Stimulated activated CD4-positive, alpha-beta T cell treated with anti-CD3 and anti-CD28 coated beads, TNF-alpha, amount 100 ng/mL, for 4 hours (primary cell): ENCODE data around the gene FST.

ENCODE experiments used
- DNase-seq, 3 experiments: peaks; one replicate each; pipeline ENCODE4 v3.0.0-alpha.2; 2020; ENCODE audit warnings: low read depth in 3 of 3

Gene FST, protein sequence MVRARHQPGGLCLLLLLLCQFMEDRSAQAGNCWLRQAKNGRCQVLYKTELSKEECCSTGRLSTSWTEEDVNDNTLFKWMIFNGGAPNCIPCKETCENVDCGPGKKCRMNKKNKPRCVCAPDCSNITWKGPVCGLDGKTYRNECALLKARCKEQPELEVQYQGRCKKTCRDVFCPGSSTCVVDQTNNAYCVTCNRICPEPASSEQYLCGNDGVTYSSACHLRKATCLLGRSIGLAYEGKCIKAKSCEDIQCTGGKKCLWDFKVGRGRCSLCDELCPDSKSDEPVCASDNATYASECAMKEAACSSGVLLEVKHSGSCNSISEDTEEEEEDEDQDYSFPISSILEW

DNA sequence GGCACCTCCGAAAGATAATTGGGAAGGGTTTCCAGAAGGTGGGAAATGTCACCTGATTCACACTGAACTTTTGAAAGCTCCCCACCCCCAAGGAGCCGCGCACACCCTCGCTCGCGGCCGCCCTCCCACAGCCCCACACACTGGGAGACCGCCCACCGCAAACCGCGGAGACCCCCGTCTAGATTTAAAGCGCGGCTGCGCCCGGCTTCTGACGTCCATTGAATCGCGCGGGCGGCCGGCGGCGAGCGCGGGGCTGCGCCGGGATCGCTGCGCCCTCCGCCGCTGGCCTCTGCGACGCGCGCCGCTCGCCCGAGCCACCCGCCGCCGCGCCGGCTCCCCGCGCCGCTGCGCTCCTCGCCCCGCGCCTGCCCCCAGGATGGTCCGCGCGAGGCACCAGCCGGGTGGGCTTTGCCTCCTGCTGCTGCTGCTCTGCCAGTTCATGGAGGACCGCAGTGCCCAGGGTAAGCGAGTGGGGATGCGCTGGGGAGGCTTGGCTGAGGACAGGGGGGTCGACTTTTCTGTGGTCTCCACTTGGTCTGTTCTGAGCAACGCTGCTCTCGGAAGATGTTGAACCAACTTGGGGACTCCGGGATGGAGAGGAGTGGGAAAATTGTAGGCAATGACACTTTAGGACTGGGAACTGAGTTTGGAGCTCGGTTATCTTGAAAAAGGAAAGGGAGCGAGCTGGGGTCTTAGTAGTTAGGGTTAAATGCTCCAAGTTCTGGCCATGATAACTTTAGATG, at the start of gene FST:
TSS of gene FST (plus strand) at position 214 of the 743 bp plus-strand sequence. CDS start at position 377, 163 bp downstream.
- no peak for DNase-seq

DNA sequence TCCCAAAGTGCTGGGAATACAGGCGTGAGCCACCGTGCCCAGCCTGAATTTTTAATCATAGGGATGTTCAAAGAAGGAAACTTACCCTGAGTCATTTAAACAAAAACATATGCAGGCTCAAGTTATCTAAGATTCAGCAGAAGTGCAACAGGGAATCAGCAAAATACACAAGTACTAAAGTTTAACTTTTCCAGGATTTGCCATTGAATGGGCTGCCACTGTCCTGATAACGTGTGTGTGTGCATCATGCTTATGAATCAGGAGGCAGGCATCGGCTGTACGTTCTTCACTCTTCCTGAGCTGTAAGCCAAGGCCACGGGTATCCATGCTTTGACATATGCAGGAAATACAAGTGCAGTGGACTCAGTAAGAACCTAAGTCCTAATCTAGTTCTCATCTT, 48.8 kb upstream of the FST start:
- no peak for DNase-seq

DNA sequence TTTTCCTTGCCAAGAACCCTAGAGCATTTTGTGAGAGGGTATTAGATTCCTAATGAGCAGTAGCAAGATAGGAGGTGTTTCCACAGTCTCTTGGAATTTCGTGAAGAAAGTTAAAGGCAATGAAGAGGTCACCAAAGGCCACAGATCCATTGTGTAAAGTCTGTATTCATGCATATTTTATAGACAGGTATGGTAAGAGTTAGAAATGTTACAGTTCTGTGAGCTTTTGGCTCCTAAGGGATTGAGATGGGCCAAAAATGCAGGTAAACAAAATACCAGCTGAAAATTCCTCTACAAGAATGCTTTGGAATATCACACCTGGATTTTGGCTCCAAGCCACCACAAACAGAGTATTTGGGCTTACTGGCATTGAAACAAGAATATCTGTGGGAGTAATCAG, 47.4 kb upstream of the FST start:
- DNase-seq: no peak

DNA sequence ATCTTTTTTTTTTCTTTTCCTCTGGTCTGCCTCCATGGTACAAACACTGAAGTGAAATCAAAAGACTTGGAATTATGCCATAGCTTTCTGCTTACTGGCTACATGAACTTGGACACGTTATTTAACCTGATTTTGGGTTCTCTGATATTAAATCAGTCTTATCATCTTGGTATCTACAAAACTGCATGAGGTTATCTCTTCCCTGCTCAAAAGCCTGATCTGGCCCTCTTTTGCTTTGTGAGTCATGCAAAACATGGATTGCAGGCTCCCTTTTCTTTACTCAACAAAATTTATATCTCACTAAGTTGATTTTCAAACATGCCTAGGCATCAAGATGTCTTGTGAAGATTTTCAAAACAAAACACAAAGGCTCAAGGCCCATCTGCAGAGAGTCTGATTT, 45.9 kb upstream of the FST start:
- no peak for DNase-seq

DNA sequence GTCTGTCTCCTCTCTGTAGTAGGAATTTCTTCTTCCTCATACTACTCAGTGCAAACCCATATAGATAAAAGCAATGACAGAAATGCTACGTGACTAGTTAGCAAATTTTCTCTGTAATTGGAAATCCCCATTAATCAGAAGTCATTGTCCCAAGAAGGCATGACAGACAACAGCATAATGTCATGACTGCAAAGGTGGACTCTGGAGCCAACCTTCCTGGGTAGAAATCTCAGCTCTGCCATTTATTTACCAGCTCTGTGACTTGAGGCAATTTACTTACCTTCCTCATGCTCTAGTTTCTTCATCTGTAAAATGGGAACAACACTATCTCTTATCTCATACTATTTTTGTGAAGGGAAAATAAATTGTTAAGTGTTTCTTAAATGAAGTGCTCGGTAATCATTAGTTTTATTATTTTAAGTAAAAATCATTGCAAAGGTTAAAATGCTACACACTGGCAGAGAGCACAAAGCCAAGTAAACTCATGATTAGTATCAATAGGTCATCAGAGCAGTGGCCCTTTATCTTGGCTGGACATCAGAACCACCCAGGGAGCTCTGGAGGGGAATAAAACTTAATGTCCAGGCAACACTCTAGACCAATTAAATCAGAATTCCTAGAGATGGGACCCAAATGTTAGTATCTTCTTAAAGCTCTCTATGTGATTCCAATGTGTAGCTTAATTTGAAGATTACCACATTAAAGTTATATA, 43.8 kb upstream of the FST start:
- no peak for DNase-seq

DNA sequence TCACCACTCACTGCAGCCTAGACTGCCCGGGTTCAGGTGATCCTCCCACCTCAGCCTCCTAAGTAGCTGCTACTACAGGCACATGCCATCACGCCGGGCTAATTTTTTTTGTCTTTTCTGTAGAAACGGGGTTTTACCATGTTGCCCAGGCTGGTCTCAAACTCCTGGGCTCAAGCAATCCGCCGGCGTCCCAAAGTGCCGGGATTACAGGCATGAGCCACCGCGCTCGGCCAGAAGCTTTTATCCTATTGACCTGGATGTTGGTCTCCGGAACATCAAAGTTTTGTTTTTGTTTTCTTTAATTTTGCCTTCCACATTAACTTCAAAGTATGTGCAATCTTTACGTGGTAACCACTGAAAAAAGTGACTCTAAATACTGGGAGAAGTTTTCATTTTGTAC, 42.4 kb upstream of the FST start:
- no peak for DNase-seq

DNA sequence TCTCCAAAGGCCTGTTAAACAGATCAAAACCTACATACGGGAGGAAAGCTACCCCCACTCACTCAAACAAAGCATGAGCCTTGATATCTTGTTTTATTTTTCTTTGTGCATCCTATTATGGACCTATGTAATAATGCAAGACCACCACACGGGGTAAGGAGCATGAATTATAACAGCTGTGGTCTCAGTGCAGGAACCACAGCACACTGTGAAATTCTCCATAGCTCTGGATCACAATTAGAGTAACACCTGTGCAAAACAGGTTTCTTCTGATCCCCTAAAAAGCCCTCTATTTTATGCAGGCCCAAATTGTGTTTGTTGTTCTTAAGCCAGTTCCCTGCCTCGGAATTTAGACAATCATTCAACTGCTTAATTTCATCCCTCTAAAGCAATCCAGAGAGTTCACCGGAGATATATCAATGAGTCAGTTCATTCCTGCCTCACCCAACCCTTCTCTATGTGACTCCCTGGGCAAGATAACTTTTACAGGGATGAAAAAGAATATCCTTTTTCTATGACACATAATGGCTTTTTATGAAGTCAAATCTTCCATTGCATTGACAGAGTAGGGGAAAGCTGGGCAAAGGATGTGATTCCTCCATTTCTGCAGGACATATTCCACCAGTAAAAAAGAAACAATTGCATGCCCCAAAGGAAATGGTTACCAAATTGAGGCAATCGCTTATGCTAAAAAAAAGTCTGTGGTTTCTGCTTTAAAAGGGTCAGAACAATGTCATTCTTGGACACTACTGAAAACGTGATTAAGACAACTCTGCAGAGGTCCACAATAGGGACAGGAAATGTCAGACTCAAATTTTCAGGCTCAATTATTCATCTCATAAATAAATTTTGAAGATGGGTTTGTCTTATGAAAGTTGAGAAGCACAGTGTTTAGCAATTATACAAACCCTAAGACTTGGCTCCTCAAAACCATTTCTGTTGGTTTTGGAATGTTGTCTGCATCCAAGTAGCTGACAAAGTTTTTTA, 41.6 kb upstream of the FST start:
- DNase-seq: no peak

DNA sequence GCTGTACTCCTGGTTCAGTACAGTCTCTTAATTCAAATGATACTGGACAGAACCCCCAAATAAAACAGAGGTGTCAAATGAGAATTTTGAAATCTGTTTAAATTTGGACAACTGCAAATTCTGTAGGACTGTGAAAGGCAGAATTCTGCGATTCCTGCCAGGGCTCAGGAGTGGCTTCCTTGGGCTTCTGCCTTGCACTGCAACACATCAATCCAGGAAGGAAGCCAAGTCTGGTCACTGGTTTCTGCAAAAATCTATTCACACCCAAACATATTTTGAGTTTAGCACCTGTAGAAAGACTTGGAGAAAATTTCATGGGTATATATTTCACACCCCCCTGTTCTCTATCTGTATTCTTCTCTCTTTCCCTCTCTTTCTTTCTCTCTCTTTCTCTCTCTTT, 37.5 kb upstream of the FST start:
- DNase-seq: no peak

DNA sequence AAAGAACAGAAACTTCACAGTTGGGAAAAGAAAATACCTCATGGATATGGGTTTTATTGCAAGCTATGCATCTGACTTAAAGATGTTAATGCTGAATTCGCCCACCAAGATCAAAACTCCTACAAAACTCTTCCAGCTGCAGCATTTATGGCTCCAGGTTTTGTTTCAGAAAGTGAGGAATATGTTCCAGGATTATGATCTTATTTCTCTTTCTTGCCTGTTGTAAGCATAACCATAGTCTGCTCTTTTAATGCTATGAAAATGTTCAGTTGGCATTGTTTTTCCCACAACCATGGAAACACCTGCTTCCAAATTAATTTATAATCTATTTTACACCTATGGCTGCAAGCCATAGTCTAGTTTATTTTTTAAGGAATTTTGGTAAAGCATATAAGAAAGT, 34.9 kb upstream of the FST start:
- no peak for DNase-seq

DNA sequence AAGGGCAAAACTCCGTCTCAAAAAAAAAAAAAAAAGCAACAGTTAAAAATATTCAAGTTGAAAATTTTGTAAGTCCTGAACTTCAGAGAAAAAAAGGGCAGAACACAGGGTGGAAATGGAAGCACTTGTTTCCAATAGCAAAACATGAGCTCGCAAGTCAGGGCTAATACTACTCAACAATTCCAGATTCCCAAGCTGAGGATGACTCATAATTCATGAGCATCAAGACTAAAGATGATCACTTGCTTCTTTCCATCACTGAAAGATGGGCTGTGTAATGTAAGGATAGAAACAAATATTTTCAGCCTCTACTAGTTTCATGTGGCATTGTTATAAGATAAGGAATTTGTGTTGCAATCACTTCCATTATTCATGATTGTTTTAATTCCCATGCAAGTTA, 33.5 kb upstream of the FST start:
- no peak for DNase-seq

DNA sequence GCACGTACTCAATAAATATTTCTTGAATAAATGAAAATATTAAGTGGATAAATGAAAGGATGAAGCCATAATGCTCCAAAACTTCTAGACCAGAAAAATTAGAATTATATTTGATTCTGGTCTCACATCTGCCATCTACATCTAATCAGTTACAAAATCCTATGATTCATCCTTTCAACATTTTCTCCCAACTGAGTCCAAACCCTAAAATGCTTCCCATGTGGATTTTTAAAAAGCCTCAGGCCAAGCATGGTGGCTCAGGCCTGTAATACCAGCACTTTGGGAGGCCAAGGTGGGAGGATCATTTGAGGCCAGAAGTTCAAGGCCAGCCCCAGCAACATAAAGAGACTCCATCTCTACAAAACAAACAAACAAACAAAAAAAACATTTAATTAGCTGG, 31.6 kb upstream of the FST start:
- no peak for DNase-seq

DNA sequence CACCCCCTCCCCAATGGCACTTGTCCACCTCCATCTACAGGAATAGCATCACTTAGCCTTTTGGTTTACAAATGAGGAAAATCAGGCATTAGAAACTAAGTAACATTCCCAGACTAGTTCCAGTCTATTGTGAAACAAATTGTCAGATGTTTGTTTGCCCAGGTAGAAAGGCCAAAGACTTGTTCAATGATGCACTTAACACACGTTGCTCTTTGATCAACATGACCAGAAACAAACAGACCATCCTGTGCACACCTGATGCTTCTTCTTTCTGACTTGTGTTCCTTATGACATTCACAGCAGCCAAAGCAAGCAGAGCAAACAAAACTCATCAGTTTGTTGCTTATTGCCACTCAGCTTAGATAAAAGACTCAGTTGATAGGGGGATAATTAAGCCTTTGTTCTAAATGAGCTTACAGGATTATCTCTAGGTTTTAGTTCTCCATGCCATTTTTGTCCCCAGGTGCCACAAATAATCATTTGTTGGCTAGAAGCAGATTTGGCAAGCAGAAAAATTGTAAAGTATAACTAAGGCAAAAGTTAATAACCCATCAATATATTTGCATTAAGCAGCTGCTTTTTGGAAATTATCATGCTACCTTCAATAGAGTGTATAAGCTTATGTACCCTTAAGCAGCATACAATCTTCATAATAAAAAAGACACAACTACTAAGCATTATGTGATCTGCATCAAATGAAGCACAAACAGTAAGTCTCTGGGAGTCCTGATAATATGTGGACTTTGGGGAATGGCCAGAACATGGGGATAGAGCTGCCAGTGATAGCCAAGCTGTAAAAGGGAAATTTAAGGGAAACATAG, 26.3 kb upstream of the FST start:
- no peak for DNase-seq

DNA sequence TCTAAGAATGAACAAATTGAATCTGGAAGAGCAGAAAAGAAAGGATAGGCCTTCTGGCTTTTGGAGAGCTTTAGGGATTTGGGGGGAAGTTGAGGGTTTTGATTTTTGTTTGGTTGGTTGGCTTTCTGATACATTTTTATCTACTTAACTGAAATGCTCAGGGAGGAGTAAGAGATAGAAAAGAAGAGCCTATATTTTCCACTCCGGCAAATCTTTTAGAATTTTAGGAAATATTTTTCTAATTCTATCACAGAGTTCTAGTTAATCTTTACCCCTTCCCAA, 25.8 kb upstream of the FST start:
- no peak for DNase-seq

DNA sequence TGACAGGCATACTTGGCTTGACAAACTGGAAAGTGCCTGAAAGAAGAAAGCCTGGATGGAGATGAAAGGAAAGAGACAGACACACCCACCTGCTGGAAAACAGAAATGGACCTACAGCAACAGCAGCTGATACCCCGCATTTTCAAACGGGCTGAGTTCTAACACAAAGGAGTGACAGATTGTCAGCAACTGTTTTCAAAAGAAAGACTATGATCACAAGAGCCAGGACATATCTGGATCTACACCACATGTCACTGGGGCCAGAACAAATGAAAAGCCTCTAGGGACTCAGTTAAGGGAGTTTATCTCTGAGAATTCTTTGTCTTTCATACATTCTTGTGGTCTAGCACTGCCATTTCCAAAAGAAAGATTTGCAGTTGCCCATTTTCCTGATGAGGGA, 24.1 kb upstream of the FST start:
- no peak for DNase-seq

DNA sequence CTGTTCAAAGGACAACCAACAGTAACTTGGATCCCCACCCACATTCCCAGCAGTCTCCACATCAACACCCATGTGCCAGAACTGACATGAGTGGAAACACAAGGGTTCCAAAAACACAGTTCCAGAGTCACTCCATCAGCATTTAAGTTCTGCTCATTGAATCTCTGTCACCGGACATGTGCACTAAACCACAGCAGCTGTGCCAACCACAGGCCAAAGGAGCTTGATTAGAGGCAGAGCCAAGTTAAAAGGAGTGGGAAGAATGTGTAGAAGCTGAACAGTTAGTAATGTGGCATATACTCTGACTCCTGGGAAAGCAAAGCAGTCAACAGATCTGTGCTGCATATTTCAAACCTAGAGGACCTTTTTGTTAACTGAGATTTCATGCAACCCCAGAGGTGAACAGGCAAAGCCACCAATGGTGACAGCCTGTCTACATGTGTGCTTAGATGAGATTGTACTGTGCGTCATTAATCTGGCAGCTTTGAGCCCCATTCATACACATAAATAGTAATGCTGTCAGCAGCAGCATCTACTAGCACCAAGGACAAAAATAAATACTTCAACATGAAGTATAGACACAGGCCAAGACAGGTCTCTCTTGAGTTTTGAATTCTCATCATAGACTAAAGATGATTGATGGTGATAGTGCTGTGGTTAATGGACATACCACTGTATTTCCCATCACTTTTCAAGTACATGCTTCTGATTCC, 16.4 kb upstream of the FST start:
- DNase-seq: no peak

DNA sequence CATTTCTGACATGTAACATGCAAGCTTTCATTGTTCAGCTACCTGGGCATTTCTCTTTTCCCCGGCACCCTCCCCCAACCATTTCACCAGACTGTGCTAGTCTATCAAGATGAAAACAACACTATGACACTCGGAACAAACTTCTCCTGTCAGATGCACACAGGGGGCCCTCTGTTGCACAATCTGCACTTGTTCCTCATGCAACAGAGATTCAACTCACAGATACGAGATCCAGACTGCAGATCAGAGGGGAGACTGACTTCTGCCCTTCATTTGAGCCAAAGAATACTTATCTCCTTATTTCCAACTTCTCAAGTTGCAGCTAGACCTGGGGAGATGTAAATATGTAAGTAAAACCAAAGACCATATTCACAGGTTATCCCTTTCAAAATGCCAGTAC, 15.7 kb upstream of the FST start:
- no peak for DNase-seq

DNA sequence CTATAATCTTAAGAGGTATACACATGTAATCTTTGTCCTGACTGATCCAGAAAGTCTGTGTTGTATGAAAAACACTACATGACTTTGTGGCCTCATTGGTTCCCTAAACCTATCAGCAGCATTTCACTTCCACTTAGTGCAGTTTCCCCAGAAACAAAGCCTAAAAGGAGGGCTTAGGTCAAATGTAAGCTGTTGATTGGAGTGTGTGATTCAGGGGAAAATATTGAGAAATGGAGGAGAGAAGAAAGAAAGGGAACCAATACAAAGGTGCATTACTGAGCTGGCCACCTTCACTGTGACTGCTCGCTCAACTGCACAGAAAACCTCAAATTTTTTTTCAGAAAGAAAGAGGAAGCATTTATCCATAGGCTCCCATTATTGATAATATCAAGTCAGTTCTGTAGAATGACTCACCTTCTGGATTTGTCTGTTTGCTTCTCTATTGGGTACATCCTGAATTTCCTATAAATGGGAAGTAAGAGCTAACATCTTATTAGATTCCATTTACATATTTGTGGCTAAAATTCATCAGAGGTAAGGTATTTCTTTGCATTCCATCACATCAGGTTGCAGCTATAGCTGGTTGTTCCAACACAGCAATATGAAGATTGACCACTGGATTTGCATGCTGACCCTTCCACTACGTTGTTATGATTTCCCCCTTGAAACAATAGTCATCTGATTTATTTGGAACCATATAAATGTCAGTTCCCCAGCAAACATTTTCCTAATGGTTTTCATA, 10.3 kb upstream of the FST start:
- no peak for DNase-seq

DNA sequence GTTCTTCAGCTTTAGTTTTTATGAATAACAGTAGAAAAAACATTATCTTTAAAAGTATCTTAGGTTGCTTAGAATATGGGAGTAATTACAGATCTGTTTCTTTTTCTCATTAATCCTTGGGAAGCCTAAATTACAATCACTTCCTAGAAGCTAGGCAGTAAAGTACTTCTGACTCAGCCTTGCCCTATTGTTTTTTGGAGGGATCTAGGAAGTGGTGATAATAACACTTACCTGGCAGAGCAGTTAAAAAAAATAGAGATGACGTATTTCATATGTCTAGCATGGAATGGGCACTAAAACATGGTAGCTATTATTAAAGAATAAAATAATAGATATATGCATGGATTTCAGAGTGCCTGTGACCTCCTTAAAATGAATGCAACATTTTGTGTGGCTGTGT, 8.2 kb upstream of the FST start:
- DNase-seq: no peak

DNA sequence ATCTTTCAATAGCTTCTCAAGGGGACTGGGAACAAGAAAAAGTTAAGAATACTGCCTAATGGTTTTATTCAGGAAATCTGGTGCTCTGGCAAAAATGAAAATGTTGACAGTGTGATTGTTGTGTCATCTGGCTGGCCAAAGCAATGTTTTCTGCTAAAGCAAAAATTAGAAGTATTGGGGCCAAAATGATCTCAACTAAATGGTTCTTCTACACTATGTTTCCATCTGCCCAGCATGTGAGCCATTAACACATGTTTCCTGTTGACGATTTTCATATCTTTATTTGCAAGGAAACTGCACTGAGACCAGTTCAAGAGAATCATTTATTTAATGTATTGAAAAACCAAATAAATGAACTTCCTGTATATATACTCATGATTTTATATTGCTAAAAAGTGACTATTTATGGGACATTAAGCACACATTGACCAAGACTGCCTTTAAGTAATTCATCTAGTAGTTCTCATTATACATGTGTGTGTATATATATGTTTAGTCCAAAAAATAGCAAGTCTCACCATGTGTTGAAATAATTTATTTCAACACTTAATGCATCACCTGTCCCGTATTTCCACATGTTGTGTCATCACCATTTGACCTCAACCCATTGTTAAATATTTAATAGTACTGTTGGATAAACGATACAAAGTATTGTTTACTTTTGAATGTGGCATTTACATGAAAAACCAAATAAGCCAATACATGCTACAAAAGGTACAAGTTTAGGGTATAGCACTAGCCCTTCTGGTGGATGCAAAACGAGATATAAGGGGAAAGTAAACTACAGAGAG, 7.5 kb upstream of the FST start:
- DNase-seq: no peak
